Measurements from ENCODE around the gene INTS1.

The INTS1 gene

DNA sequence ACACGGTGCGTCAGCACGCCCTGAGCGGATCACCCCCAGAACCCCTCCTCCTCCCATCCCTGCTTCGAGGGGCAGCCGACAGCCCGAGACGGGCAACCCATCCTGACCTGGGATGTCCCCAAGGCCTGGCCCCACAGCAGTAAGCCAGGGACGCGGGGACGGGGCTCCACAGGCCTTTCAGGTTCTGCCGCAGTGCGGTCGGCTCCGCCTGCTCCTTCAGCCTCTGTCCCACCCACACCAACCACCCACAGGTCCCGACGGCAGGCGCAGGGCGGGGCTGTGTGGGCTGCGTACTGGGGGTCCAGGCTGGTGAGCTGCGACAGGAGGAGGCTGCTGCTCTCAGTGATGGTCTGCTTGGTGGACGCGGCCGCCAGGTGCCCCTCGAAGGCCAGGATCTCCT lies 16.7 kb downstream of the INTS1 start:
- no peak for DNase-seq

DNA sequence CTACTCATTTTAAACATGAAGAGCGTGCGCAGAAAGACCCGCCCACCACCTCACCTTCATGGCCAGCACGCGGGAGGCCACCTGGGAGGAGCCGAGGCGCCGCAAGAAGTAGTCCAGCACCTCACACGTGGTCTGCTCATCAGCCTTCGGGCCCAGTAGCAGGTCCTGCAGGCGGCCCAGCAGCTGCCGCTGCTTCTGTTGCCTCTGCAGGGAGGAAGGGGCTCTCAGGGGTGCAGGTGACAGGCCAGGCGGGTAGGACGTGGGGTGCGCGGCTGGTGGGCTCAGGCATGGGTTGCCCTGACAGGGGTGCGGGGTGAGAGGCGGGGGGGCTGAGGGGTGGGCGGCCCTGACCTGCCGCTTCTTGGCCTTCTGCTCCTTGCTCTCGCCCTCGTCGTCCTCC lies 17.6 kb downstream of the INTS1 start:
- DNase-seq, result no peak

DNA sequence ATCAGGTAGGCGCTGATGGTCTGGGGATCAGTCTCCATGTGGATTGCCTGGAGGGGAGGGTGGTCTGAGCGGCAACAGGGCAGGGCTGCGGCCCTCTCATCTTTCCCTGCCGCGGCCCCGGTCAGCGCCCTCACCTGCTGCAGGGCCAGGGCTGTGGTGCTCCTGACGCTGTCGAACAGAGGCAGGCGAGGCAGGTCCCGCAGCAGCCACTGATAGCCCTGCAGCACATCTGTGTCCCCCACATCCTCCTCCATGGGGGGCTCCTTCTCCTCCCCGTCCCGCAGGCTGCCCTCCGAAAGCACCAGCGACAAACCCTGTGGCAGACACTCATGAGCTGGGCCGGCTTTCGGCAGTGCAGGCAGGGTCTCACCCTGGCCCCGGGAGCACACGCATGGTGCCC lies 19.0 kb downstream of the INTS1 start:
- no peak for DNase-seq

- no peak for DNase-seq
Measured at GRCh38 chr7:1484569-1484968, 19.6 kb downstream of the INTS1 start.

DNA sequence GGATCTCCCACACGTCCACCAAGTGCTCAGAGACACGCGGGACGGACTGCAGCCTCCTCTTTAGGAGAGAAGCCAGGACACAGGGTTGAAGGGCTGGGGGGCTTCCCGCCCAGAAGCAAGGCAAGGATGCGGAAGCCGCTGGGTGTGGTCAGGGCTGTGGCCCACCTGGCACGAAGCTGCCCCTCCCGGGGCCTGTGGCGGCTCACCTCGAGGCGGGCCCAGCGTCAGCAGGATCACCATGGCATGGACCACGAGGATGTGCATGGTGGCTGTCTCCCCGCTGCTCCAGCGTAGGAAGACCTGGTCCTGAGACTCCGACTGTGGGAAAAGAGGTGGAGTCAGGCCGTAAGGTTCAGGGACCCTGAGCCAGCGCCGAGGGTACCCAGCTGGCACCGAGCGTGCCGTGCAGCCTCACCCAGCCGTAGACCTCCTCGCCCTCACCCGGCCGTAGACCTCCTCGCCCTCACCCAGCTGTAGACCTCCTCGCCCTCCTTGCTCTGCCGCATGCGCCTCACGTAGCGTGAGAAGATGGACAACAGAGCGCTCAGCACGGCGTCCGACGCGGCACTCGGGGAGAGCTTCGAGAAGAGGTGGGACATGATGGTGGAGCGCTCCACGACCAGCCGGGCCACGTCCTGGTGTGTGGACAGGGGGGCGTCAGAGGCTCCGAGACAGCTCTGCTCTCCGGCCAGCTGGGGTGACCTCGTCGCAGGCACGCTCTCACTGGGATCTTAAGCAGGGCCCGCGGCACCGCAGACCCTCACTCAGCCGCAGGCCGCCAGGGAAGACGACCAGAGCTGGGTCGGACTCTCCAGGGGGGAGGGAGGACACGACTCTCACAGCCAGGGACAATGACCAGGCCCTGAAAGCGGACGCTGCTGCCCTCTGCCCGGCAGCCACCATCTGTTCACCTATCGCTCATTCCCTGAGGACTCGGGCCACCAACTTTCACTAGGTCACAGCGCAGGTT lies 20.4 kb downstream of the INTS1 start:
- no peak for DNase-seq

DNA sequence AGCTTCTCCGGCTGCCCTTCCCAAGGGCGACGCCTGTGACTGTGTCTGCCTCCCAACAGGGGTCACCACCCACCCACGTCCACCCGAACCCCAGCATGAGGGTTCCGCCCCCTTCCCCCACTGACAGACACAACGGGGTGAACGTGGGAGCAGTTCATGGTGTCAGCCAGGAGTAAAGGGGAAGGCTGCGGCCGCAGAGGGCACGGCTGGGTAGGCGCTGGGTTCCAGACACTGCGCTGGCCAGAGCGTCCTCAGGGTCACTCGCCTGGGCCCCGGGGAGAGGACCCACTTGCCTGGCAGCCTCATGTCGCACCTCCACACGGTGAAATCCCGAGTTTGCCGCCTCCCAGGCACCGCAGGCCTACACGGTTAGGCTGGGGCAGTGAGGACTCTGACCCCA lies 21.1 kb downstream of the INTS1 start:
- DNase-seq, result no peak

GRCh38 chr7:1481300-1481699 lies 22.9 kb downstream of the INTS1 start:
- DNase-seq, result no peak

GRCh38 chr7:1480670-1481069 lies 23.5 kb downstream of the INTS1 start:
- DNase-seq, result no peak

DNA sequence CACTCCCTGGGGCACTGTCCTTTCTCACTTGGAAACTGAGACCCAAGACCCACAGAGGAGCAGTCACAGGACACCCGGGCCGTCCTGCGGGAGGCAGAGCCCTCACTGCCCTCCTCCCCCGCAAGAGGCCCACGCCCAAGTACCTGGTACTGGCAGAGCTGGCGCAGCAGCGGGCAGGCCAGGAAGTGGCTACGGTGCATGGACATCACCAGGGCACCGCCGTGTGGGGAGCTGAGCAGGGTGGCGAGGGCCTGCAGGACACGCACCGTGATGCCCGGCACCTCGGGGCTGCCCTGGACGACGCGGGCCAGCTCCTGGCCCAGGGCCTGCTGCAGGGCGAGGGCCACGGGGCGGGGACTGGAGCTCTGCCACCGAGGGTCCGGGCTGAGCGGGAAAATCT lies 24.9 kb downstream of the INTS1 start:
- no peak for DNase-seq

GRCh38 chr7:1478480-1478879 lies 25.7 kb downstream of the INTS1 start:
- no peak for DNase-seq

DNA sequence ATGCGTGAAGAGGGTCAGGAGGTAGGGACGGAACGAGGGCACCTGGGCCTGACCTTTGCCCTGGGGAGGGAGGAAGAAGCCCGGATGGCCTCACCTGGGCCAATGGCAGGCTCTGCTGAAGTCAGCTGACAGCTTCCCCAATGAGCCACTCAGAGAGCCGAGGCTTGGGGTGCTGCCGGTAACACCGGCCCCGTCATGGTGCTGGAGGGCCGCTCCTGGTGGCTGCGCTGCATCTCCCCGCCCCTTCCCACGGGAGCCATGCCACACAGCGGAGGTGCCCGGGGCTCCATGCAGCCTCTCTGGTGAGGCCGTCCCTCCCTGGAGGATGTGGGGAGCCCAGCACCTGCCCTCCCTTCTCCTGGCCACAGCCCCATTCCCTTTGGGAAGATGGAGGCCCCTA lies 27.3 kb downstream of the INTS1 start:
- no peak for DNase-seq

GRCh38 chr7:1475991-1476390 lies 28.2 kb downstream of the INTS1 start:
- DNase-seq, result no peak

- DNase-seq, result no peak
Measured at GRCh38 chr7:1475393-1475792, 28.8 kb downstream of the INTS1 start.

DNA sequence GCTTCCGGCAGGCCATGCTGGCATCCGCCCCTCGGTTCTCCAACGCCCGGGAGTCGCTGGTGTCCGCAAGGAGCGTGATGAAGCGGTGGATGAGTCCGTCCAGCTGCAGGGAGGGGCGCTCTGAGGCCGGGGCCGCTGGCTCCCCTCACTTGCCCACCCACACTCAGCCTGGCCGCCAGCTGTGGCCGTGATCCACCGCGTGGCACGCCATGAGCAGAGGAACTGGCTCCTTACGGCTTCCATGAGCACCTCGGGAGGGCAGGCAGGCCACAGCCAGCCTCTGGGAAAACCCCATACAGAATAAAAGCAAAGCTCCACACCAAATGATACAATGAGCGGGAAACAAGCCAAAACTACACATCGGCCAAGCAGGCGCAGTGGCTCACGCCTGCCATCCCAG lies 29.5 kb downstream of the INTS1 start:
- DNase-seq, result no peak

- peak; percentile 93 for DNase-seq
Measured at GRCh38 chr7:1473864-1474512, 30.2 kb downstream of the INTS1 start.

- no peak for DNase-seq
Measured at GRCh38 chr7:1470901-1471300, 33.3 kb downstream of the INTS1 start.

- DNase-seq, result no peak
Measured at GRCh38 chr7:1468643-1469298, 35.4 kb downstream of the INTS1 start.

DNA sequence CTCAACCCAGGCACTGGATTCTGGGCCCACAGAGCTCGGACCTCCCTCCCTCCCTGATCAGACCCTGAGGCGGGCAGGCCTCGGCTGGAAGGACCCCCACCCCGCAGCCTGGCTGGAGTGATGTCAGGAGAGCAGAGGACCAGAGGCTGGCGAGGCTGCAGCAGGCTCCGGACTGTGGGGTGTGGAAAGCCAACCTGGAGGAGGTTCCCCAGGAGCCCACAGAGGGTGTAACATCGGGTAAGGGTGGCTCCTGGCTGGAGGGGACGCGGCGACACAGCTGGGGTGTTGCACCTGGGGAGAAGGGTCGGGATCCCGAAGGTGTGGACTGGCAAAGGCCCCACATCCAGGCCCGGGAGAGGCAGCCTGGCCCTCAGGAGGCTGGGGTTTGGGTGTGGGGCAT lies 36.0 kb downstream of the INTS1 start:
- DNase-seq, result no peak

DNA sequence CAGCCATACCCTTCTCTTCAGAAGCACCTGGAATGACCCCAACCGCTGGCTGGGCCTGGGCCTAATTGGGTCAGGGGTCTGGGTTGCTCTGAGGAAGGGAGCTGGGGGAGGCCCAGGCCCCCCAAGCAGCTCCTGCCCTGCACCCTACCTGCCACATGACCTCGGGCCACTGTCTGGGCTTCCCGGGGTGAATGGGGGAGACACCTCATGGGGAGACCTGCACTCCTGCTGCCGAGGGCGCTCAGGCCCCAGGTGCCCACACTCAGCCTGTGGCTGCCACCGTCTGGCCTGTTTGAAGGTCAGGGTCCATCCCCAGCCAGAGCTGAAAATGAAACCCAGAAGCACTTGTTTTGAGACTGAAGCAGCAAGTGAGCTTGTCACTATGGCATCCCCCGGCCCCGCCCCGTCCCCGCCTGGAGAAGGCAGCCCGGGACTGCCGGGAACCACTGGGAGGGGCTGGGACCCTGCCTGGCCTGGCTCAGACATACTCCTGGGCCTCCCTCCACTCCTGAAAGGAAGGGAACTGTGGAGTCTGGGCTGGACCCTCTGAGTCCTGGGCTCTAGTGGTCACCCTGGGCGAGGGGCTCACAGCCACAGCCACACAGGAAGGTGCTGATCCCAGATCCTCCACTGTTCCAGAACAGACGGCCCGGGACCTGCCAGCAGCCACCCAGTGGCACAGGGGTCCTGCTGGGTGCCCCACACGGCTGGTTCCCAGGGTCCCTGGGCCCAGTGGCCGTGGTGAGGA lies 37.5 kb downstream of the INTS1 start:
- no peak for DNase-seq

- DNase-seq, result no peak
Measured at GRCh38 chr7:1464694-1465093, 39.5 kb downstream of the INTS1 start.

DNA sequence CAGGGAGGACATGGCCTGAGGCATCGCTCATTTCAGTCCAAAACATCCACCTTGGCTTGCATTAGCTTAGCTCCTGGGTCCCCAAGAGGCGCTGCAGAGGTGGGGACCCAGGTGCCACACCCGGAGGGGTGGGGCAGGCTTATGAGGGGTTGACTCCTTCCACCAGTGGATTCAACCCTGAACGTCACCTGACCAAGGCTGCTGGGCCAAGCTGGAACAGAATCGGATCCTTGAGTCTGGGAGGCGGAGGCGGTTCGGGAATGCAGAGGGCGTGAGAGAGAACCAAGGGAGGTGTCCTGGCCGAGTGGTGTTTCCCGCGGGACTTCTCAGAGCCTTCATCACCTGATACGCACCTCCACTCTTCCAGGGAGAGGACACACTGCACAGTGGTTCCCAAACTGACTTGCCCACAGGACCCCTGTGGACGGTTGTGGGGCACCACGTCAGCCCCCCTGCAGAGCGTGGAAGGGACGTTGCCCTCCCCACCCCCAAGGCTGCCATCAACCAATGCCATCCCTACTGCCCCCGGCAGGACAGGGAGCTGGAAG lies 40.4 kb downstream of the INTS1 start:
- DNase-seq, result no peak

- DNase-seq, result no peak
Measured at GRCh38 chr7:1461646-1462375, 42.4 kb downstream of the INTS1 start.

Measured in stimulated activated CD4-positive, alpha-beta T cell treated with anti-CD3 and anti-CD28 coated beads, Interleukin-15, amount 100 ng/mL, for 24 hours (primary cell).